Glomerular endothelial cell (primary cell): ENCODE data around the gene HLA-DQB2. TPM values are rescaled to one million over a fixed set of nuclear protein-coding genes. Genes with fewer than 3 reads are reported as not detected.
"Not testable (repeated sequence)": the region's sequence is repeated elsewhere in the genome, so short reads cannot be mapped to it uniquely, and the experiment has no call there.

Experiments
- DNase-seq: peaks from one replicate; pipeline ENCODE4 v3.0.0-alpha.2; 2011; ENCODE audit warnings: low read depth, low spot score; ENCODE audit errors: extremely low read depth
- total RNA-seq: library from RNA; depleted of rRNA; stranded (reverse); fragments of >200 nt; gene quantifications from 2 replicates; pipeline ENCODE4 v1.2.3, GENCODE V29; 2015

HLA-DQB2 gene
- total RNA-seq, 1 donor from 2014 or later, result not detected

DNA sequence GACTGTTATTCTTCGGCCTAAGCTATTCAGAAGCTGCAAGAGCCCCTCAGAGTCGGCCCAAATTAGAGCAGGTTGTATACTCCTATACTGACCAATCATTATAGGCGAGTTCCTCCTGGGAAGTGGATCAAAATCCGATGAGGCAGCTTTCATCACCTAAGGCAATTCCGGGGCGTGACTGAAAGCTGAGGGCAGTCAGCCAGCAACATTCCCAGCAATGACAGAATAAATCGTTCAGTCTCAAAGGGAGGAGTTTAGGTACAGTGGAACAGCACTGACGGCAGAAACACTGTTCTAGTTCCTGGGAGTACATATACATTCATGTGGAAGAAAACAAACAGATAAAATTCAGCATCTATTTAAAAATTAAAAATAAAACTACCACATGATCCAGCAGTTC, 10.8 kb downstream of the HLA-DQB2 start:
- no peak for DNase-seq

DNA sequence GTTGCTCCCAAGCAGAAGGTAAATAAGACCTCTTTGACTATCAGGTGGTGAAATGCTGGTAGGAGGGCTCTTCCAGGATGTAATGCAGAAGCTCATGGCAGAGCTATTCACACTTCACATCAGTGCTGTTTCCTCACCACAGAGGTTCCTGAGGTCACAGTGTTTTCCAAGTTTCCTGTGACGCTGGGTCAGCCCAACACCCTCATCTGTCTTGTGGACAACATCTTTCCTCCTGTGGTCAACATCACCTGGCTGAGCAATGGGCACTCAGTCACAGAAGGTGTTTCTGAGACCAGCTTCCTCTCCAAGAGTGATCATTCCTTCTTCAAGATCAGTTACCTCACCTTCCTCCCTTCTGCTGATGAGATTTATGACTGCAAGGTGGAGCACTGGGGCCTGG, 17.7 kb downstream of the HLA-DQB2 start:
- not testable (repeated sequence) for DNase-seq

DNA sequence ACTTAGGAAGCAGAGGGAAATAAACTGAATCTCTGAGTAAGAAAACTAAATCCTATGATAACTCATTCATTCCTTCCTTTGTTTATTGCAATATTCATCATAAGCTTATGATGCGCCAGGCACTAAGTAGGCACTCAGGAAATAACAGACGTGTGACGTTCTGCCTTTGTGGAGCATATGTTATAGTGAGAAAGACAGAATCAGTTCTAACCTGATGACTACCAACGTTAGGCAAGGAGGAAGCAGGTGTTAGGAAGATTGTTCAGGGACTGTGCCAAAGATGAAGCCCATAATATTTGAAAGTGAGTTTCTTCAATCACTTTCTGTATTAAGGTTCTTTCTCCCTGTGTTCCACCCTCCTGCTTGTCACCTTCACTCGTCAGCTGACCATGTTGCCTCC, 18.6 kb downstream of the HLA-DQB2 start:
- DNase-seq, result no peak

DNA sequence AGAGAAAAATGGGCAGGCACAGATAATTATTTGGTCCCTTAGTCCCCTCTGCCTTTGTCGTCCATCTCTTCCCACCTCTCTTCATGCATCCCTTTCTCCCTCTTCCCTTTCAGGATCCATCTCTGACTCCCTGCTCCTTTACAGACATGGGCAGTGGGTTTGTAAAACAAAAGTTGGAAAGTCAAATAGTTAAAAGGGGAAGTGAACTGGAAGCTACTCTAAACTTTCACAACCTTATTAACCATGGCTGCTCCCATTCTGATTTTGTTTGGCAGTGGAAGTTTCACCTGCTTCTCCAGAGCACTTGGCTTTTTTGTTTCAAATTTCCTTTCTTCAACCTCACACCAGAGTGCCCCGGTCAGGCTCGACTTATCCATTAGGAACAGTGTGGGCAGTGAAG, 21.0 kb downstream of the HLA-DQB2 start:
- no peak for DNase-seq

DNA sequence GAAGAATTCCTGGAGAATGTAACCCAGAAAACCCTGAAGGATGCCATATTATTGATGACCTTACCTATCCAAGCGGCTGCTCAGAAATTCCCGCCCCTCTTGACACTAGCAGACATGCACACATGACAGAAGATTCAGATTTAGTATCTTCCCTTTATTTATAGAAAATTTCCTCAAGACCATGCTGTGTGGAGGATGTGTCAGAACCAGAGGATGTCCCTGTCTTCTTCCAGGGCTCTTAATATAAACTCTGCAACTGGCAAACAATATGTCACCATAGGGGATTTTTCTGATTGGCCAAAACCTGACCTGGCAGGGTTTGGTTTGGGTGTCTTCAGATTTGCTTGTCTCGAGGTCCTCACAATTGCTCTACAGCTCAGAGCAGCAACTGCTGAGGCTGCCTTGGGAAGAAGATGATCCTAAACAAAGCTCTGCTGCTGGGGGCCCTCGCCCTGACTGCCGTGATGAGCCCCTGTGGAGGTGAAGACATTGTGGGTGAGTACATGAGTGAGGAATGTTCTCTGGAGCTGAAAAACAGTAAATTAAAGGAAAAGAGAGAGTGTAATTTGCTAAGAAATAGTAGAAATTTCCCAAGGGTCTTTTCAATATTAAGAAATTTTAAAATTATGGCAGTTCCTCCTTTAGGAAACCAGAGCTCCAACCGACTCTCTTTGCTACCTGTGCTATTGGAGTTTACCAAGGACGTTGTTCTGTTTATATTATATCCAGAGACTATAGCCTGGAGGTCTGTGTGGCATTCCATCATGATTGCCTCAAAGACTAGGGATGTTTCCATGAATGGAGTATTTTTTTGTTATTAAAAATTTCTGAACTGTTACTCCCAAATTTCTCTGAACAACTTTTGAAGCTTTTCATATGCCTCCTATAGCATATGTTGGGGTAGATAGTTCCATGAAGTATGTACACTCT, 22.0 kb downstream of the HLA-DQB2 start, which contains the start of gene HLA-DQA2:
Gene HLA-DQA2 (plus strand): TSS at position 361 of the 930 bp plus-strand sequence. CDS start 53 bp downstream, at position 414.
- no peak for DNase-seq

DNA sequence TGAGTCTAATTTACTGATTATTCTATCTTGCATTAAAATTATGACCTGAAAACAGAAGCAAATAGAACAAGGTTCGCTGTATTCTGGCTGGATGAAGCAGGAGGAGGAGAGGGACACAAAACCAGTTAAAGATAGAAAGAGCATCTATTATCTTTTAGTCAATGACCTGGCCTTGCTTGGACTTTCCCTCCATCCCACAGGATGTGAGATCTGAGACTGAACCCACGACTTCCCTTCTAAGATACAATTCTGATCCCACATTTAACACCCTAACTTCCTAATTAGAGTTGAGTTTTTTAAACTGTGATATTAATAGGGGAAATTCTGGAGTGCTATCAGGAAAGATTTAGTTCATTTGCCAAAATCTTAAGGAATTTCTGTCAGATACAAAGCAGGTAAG, 25.2 kb downstream of the HLA-DQB2 start:
- DNase-seq, result no peak

DNA sequence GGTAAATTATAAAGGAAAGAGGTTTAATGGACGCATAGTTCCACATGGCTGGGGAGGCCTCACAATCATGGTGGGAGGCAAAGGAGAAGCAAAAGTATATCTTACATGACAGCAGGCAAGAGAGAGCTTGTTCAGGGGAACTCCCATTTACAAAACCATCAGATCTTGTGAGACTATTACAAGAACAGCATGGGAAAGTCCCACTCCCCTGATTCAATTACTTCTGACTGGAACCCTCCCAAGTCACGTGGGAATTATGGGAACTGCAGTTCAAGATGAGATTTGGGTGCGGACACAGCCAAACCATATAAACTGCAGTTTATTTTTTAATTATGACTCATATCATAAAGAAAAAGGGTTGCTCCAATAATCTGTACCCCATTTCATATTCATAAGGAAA, 44.5 kb downstream of the HLA-DQB2 start:
- no peak for DNase-seq

DNA sequence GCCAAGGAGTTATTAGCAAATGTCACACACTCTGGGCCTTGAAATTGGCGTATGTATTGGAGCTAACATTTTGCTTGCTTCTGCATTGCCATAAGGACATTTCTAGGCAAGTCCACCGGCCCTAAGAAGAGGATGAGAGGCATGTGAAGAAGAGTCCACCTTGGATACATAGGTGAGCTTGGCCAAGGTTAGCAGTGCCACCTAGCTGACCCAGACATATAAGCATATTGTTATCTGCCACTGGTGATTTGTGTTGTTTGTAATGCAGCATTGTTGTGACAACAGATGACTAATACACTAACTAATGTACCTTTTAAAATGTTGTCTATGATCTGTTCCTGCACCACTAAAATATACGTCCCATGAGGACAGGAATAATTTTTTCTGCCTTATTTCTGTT, 46.9 kb downstream of the HLA-DQB2 start:
- no peak for DNase-seq

DNA sequence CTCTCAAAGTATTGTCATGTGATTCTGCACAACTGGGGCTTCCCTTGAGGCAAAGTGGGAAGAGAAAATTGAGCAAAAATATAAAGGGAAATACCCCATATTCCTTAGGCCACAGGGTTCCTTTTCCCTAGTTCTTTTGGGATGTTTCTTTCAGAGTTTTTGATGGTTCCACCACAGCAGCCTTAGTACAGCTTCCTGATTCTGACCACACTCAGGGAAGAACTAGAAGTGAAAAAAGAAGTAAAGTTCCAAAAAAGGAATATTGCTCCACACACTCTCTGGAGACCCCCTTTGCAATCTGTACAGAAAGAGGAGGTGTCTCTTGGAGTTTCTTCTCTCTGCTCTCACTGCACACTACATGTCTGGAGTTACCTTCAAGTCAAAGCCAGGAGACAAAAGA, 50.1 kb downstream of the HLA-DQB2 start:
- no peak for DNase-seq

DNA sequence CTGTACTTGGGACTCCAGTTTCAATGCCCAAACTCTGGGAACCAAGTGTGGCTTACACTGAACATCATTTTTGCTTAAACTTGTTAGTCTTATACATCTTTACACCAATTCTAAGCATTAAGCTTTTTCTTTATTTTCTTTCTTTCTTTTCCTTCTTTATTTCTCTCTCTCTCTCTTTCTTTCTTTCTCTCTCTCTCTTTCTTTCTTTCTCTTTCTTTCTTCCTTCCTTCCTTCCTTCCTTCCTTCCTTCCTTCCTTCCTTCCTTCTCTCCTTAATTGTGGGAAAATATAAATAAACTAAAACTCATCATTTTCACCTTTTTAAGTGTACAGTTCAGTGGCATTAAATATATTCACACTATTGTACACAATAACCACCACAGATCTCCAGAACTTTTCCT, 53.7 kb downstream of the HLA-DQB2 start:
- DNase-seq, result no peak

Other genes starting within 250 kb of the HLA-DQB2 start
- 0.70 TPM in 1 of 2 replicates, not detected in the other for gene HLA-DRB5, start 233.2 kb downstream of the HLA-DQB2 start, total RNA-seq
- 12.7 and 20.4 TPM in 2 replicates for gene HLA-DRB1, start 173.7 kb downstream of the HLA-DQB2 start, total RNA-seq
- gene HLA-DQA1, start 126.1 kb downstream of the HLA-DQB2 start, total RNA-seq, result not detected in 2 replicates
- 0.10 and 1.1 TPM in 2 replicates for gene HLA-DQB1, start 96.9 kb downstream of the HLA-DQB2 start, total RNA-seq
- not detected in 2 replicates for gene HLA-DQA2, start 22.1 kb downstream of the HLA-DQB2 start, total RNA-seq
- gene HLA-DOB, start 53.5 kb upstream of the HLA-DQB2 start, total RNA-seq, result 0.29 and 1.2 TPM in 2 replicates
- gene TAP2, start 75.2 kb upstream of the HLA-DQB2 start, total RNA-seq, result 23.2 and 36.1 TPM in 2 replicates
- 62.9 and 67.0 TPM in 2 replicates for gene PSMB8, start 80.5 kb upstream of the HLA-DQB2 start, total RNA-seq
- gene TAP1, start 90.2 kb upstream of the HLA-DQB2 start, total RNA-seq, result 75.3 and 106 TPM in 2 replicates
- 53.8 and 55.1 TPM in 2 replicates for gene PSMB9, start 90.7 kb upstream of the HLA-DQB2 start, total RNA-seq
- 0.48 and 1.8 TPM in 2 replicates for gene HLA-DMB, start 177.5 kb upstream of the HLA-DQB2 start, total RNA-seq
- gene HLA-DMA, start 189.6 kb upstream of the HLA-DQB2 start, total RNA-seq, result 0.53 and 0.99 TPM in 2 replicates
- 116 and 138 TPM in 2 replicates for gene BRD2, start 205.1 kb upstream of the HLA-DQB2 start, total RNA-seq
- gene HLA-DOA, start 246.1 kb upstream of the HLA-DQB2 start, total RNA-seq, result not detected in 2 replicates